Mesodermal cell (in vitro differentiated cells): ENCODE data around the gene ETFBKMT.
A peak's percentile ranks its signal among the peaks of the same experiment; 100 is the strongest.
"Not testable (repeated sequence)": the region's sequence is repeated elsewhere in the genome, so short reads cannot be mapped to it uniquely, and the experiment has no call there.

Experiments used
- H3K27ac ChIP-seq: 2 replicates; pipeline ENCODE4 v1.7.0; 2013; ENCODE audit warnings: mild to moderate bottlenecking, low read depth, low read length, moderate library complexity; ENCODE audit not compliant: severe bottlenecking
- H3K36me3 ChIP-seq: 2 replicates; pipeline ENCODE4 v1.7.1; 2013; ENCODE audit warnings: mild to moderate bottlenecking, low read length, moderate library complexity; ENCODE audit not compliant: control insufficient read depth, insufficient read depth
- H3K4me1 ChIP-seq: one replicate; pipeline ENCODE4 v1.7.1; 2013; ENCODE audit warnings: mild to moderate bottlenecking, low read length; ENCODE audit not compliant: insufficient read depth, control insufficient read depth, poor library complexity, severe bottlenecking
- H3K4me3 ChIP-seq: 2 replicates; pipeline ENCODE4 v1.7.0; 2013; ENCODE audit warnings: low read length, control low read depth, mild to moderate bottlenecking; ENCODE audit not compliant: insufficient read depth, poor library complexity, severe bottlenecking; ENCODE audit errors: extremely low read depth
- H3K9me3 ChIP-seq: 2 replicates; pipeline ENCODE4 v1.7.1; 2013; ENCODE audit warnings: mild to moderate bottlenecking, low read length, moderate library complexity; ENCODE audit not compliant: control insufficient read depth
- WGBS, 2 experiments: methylation state at CpG; one replicate each; pipeline ENCODE4 v1.1.5; 2013; ENCODE audit warnings: missing lambda C conversion rate in 2 of 2; ENCODE audit not compliant: insufficient coverage in 2 of 2; 5-methylcytosine and 5-hydroxymethylcytosine counted together

ETFBKMT gene

DNA sequence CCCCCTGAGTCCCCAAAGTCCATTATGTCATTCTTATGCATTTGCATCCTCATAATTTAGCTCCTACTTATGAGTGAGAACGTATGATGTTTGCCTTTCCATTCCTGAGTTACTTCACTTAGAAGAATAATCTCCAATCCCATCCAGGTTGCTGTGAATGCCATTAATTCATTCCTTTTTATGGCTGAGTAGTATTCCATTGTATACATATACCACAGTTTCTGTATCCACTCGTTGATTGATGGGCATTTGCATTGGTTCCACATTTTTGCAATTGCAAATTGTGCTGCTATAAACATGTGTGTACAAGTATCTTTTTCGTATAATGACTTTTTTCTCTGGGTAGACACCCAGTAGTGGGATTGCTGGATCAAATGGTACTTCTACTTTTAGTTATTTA is 30.4 kb downstream of the ETFBKMT start:
- not testable (repeated sequence) for H3K9me3 ChIP-seq, H3K4me3 ChIP-seq, H3K27ac ChIP-seq, H3K4me1 ChIP-seq, H3K36me3 ChIP-seq
- 60 to 86% methylated on average over 1 of the region's 3 CpGs for WGBS, 2 experiments

DNA sequence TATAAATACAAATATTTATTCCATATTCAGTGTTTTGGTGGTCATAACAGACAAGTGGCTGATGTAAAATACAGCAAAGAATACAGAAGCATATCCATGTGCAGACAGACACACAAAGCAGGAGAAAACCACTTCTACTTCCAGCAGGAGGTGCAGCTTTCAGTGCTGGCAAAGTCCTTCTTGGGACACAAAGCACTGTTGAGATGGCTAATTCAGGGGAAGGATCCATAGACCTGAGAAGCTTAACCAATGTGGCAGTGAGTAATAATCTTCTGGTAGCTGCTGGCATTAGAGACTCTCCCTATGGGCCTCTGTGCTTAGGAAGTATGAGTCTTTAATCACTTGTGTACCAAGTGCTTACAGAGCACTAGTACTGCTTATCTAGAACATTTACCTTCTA is 42.6 kb downstream of the ETFBKMT start:
- Histone ChIP-seq H3K27ac (no peak overlapping the region), H3K4me1 (no peaks in the 10 kb centered on the region), H3K9me3 (no peaks in the 10 kb centered on the region), H3K36me3 (no peaks in the 10 kb centered on the region), H3K4me3 (no peak overlapping the region)

DNA sequence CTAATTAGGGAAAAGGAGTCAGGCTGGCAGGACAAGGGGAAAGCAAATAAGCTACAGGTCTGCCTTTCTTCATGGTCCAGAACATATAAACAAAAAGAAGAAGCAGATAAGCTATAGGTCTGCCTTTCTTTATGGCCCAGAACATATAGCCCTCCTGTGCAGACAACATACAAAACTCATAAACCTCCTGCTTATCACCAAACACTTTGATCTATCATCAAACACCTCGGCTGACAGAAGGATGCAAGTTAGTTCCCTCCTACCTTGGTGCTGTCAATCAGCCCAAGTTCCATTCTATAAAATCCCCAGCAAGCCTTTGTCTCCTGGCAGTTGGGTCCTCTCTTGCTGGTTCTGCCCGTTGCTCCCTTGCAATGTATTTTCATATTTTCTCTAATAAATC is 46.1 kb downstream of the ETFBKMT start:
- 79 to 85% methylated on average over 2 of the region's 2 CpGs for WGBS, 2 experiments
- no peaks in the 10 kb centered on the region for H3K4me1 ChIP-seq
- no peak overlapping the region for H3K27ac ChIP-seq
- no peak overlapping the region for H3K4me3 ChIP-seq
- H3K36me3 ChIP-seq = no peaks in the 10 kb centered on the region
- peaks cover 8% of the 10 kb centered on the region for H3K9me3 ChIP-seq

DNA sequence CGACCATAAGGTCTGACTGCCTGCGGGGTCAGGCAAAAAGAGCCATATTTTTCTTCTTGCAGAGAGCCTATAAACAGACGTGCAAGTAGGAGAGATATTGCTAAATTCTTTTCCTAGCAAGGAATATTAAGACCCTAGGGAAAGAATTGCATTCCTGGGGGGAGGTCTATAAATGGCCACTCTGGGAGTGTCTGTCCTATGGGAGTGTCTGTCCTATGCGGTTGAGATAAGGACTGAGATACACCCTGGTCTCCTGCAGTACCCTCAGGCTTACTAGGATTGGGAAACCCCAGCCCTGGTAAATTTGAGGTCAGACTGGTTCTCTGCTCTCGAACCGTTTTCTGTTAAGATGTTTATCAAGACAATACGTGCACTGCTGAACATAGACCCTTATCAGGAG is 48.6 kb downstream of the ETFBKMT start:
- not testable (repeated sequence) for H3K4me1 ChIP-seq, H3K4me3 ChIP-seq, H3K36me3 ChIP-seq, H3K27ac ChIP-seq, H3K9me3 ChIP-seq
- 100% methylated on average over 4 to 6 of the region's 7 CpGs for WGBS, 2 experiments

DNA sequence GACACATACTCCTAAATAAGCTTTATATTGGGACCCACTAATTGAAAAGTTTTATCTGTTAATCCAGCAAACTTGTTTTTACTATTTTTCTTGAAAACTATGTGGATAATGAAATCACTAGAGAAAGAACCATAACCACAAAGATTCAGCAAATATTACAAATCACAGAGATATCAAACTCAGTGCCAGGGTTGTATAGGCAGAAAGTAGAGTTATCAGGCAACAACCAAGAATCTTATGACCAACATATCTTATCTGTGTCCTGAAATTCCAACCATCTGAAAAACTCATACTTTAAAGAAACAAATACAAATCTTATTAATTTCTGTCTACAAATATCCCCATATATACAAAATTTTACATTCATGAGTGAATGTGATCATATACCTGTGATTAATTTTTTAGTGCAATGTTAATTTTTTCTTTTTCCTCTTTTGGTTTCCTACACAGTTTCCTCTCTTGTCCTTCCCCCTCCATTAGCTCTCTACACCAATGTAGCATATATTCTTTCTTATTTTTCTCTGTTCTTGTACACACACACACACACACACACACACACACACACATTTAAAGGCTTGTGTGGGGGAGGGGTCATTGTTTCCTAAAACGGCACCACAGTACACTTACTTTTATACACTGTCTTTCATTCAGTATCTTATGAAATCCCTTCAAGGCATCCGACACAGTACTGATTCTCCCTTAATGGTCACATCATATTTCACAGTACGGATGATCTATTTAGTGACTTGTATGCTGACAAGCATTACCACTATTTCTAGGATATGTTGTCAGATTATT is 50.7 kb downstream of the ETFBKMT start:
- H3K4me3 ChIP-seq = no peak overlapping the region
- WGBS, 2 experiments = no CpG with 5 or more reads among the region's 3 CpGs
- H3K36me3 ChIP-seq = peaks cover 4% of the 10 kb centered on the region
- H3K27ac ChIP-seq = no peak overlapping the region
- H3K4me1 ChIP-seq = peaks cover 3% of the 10 kb centered on the region
- H3K9me3 ChIP-seq = peaks cover 8% of the 10 kb centered on the region

DNA sequence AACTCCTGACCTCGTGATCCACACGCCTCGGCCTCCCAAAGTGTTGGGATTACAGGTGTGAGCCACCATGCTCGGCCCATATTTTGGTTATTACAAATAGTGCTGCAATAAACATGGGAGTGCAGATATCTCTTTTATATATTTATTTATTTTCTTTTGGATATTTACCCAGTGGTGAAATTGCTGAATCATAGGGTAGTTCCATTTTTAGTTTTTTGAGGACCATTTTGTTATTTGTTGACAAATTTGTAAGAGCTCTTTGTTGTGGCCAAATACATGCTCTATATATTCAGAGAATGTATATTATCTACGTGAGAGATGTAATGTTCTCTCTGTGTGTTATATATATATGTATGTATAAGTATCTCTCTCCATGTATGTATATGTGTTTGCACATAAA is 53.4 kb downstream of the ETFBKMT start:
- Histone ChIP-seq H3K36me3 (peaks cover 4% of the 10 kb centered on the region), H3K9me3 (peaks cover 5% of the 10 kb centered on the region), H3K4me1 (peaks cover 5% of the 10 kb centered on the region), H3K27ac (no peak overlapping the region), H3K4me3 (no peak overlapping the region)
- WGBS, 2 experiments = 86 to 96% methylated on average over 3 of the region's 5 CpGs

DNA sequence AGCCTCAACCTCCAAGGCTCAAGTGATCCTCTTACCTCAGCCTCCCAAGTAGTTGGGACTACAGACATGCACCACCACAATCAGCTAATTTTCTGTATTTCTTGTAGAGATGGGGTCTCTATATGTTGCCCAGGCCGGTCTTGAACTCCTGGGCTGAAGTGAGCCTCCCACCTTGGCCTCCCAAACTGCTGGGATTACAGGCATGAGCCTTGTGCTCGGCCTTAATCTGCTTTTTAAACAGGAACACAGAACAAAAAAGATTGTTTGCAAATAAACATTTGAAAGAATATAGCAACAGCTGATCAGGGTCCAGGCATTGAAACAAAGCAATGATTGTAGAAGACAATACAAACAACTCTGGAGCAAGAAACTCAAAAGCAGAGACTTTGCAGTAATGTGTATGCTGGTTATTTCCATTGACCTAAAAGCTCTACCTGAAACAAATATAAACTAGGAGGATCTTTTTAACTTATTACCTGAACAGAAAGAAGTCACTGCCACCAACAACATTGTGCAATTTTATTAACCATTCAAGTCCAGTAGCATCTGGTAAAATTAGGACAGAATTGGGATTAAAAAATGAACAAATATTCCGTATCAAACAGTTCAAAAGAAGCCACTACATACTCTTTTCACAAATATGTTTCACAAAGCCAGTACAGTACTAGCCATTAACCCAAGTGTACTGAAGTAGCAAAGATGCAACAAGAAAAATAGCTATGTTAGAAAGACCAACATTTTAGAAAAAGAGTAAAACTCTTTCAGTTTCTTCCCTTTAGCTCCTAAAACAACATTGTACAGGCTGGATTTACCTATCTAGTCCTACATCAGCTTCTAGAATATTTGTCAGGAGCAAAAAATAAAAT is 55.2 kb downstream of the ETFBKMT start:
- Histone ChIP-seq H3K9me3 (peaks cover 4% of the 10 kb centered on the region), H3K27ac (peak overlapping the region; percentile 95), H3K4me1 (peaks cover 5% of the 10 kb centered on the region), H3K4me3 (no peak overlapping the region), H3K36me3 (peaks cover 8% of the 10 kb centered on the region)
- 100% methylated on average over 1 of the region's 3 CpGs for WGBS, 2 experiments

DNA sequence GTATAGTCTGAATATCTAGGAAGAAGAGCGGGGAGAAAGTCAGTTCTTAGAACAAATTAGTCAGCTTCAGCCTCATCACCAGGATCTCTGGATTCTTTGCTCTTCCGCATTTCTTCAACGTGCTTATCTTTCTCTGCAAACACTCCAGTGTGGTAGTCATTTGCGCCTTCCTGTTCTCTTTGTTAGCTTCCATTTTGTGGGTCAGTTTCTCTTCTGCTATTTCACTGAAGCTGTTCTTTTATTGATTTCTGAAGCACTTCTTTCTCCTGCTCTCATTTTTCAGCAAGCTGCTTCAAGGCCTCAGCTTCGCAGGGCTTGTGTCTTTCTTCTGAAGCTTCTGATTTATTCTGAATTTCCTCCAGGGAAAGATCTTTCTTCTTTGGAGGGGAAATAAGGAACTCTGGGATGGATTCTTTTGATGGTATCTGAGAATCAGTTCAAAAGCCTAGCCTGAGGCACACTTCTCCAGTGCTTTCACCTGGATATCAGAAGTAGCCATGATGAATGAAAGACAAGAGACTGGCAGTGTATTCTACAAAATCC is 55.9 kb downstream of the ETFBKMT start:
- H3K4me3 ChIP-seq = no peak overlapping the region
- H3K4me1 ChIP-seq = peaks cover 5% of the 10 kb centered on the region
- peak overlapping the region; percentile 95 for H3K27ac ChIP-seq
- 59 to 64% methylated on average over 3 to 5 of the region's 5 CpGs for WGBS, 2 experiments
- peaks cover 8% of the 10 kb centered on the region for H3K36me3 ChIP-seq
- peaks cover 4% of the 10 kb centered on the region for H3K9me3 ChIP-seq

DNA sequence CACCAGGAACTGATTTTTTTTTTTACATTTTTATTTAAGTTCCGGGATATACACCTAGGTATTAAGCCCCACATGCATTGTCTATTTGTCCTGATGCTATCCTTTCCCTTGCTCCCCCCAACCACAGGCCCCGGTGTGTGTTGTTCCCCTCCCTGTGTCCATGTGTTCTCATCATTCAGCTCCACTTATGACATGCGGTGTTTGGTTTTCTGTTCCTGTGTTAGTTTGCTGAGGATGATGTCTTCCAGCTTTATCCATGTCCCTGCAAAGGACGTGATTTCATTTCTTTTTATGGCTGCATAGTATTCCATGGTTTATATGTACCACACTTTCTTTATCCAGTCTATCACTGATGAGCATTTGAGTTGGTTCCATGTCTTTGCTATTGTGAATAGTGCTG is 57.5 kb downstream of the ETFBKMT start:
- H3K9me3 ChIP-seq, H3K36me3 ChIP-seq, H3K27ac ChIP-seq, H3K4me3 ChIP-seq, H3K4me1 ChIP-seq: not testable (repeated sequence)
- 92 to 100% methylated on average over 2 to 3 of the region's 4 CpGs for WGBS, 2 experiments

DNA sequence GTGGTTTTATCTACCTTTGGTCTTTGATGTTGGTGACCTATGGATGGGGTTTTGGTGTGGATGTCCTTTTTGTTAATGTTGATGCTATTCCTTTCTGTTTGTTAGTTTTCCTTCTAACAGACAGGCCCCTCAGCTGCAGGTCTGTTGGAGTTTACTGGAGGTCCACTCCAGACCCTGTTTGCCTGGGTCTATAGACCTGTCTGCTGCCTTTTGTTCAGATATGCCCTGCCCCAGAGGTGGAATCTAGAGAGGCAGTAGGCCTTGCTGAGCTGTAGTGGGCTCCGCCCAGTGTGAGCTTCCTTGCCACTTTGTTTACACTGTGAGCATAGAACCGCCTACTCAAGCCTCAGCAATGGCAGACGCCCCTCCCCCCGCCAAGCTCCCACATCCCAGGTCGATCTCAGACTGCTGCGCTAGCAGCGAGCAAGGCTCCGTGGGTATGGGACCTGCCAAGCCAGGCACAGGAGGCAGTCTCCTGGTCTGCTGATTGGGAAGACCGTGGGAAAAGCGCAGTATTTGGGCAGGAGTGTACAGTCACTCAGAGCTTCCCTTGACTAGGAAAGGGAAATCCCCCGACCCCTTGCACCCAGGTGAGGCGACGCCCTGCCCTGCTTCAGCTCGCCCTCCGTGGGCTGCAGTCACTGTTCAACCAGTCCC is 59.2 kb downstream of the ETFBKMT start:
- H3K4me3 ChIP-seq, H3K36me3 ChIP-seq, H3K9me3 ChIP-seq, H3K27ac ChIP-seq, H3K4me1 ChIP-seq: not testable (repeated sequence)
- 79 to 90% methylated on average over 8 to 12 of the region's 15 CpGs for WGBS, 2 experiments
